ENCODE results near the gene TGFBR3.

The TGFBR3 gene

GRCh38 chr1:91811363-91812025 lies 74.5 kb downstream of the TGFBR3 start:
- H3K36me3 ChIP-seq (ENCODE audit: insufficient read depth), result no peaks in the 10 kb centered on the region
- H3K79me2 ChIP-seq (ENCODE audit: insufficient read depth, low read depth), result no peaks in the 10 kb centered on the region
- no peak overlapping the region for H3K4me3 ChIP-seq (IDR thresholded peaks at IDR 0.05; ENCODE audit: insufficient read depth, low read depth, low read length)
- no peak overlapping the region for H3K27ac ChIP-seq
- no peak overlapping the region for H2AFZ ChIP-seq (ENCODE audit: low read depth)
- no peak overlapping the region for H3K9ac ChIP-seq
- H3K4me2 ChIP-seq, result no peak overlapping the region
- peaks cover 19% of the 10 kb centered on the region for H3K4me1 ChIP-seq (ENCODE audit: low read depth, poor library complexity, severe bottlenecking)
- no peaks in the 10 kb centered on the region for H3K27me3 ChIP-seq (ENCODE audit: insufficient read depth, low read depth)
- H4K20me1 ChIP-seq (ENCODE audit: insufficient read depth), result no peaks in the 10 kb centered on the region
- TF ChIP-seq CTCF (conservative IDR thresholded peaks at IDR 0.05; ENCODE audit: low read depth, low read length), result no peak

- H3K4me2 ChIP-seq, result peak overlapping the region; percentile 38
- H2AFZ ChIP-seq (ENCODE audit: low read depth), result no peak overlapping the region
- no peak for TF ChIP-seq CTCF (conservative IDR thresholded peaks at IDR 0.05; ENCODE audit: low read depth, low read length)
- H3K27me3 ChIP-seq (ENCODE audit: insufficient read depth, low read depth), result no peaks in the 10 kb centered on the region
- H3K36me3 ChIP-seq (ENCODE audit: insufficient read depth), result no peaks in the 10 kb centered on the region
- no peak overlapping the region for H3K9ac ChIP-seq
- H4K20me1 ChIP-seq (ENCODE audit: insufficient read depth), result no peaks in the 10 kb centered on the region
- H3K27ac ChIP-seq, result no peak overlapping the region
- H3K79me2 ChIP-seq (ENCODE audit: insufficient read depth, low read depth), result no peaks in the 10 kb centered on the region
- H3K4me1 ChIP-seq (ENCODE audit: low read depth, poor library complexity, severe bottlenecking), result peaks cover 37% of the 10 kb centered on the region
- no peak overlapping the region for H3K4me3 ChIP-seq (IDR thresholded peaks at IDR 0.05; ENCODE audit: insufficient read depth, low read depth, low read length)
These were observed 76.6 kb downstream of the TGFBR3 start for GRCh38 chr1:91809317-91809716.

- Histone ChIP-seq H3K9ac (no peak overlapping the region), H3K4me3 (IDR thresholded peaks at IDR 0.05; ENCODE audit: insufficient read depth, low read depth, low read length) (no peak overlapping the region), H4K20me1 (ENCODE audit: insufficient read depth) (no peaks in the 10 kb centered on the region), H3K27ac (no peak overlapping the region), H3K4me2 (no peak overlapping the region), H3K27me3 (ENCODE audit: insufficient read depth, low read depth) (no peaks in the 10 kb centered on the region), H3K36me3 (ENCODE audit: insufficient read depth) (no peaks in the 10 kb centered on the region), H3K4me1 (ENCODE audit: low read depth, poor library complexity, severe bottlenecking) (peaks cover 47% of the 10 kb centered on the region), H2AFZ (ENCODE audit: low read depth) (no peak overlapping the region), H3K79me2 (ENCODE audit: insufficient read depth, low read depth) (no peaks in the 10 kb centered on the region)
- no peak for TF ChIP-seq CTCF (conservative IDR thresholded peaks at IDR 0.05; ENCODE audit: low read depth, low read length)
These were observed 77.9 kb downstream of the TGFBR3 start for GRCh38 chr1:91807921-91808620.

GRCh38 chr1:91806769-91807700 lies 78.9 kb downstream of the TGFBR3 start:
- H3K4me2 ChIP-seq, result no peak overlapping the region
- peaks cover 51% of the 10 kb centered on the region for H3K4me1 ChIP-seq (ENCODE audit: low read depth, poor library complexity, severe bottlenecking)
- H3K9ac ChIP-seq, result no peak overlapping the region
- H3K27ac ChIP-seq, result no peak overlapping the region
- no peaks in the 10 kb centered on the region for H3K79me2 ChIP-seq (ENCODE audit: insufficient read depth, low read depth)
- no peaks in the 10 kb centered on the region for H3K36me3 ChIP-seq (ENCODE audit: insufficient read depth)
- no peaks in the 10 kb centered on the region for H4K20me1 ChIP-seq (ENCODE audit: insufficient read depth)
- no peak overlapping the region for H2AFZ ChIP-seq (ENCODE audit: low read depth)
- TF ChIP-seq CTCF (conservative IDR thresholded peaks at IDR 0.05; ENCODE audit: low read depth, low read length), result no peak
- no peaks in the 10 kb centered on the region for H3K27me3 ChIP-seq (ENCODE audit: insufficient read depth, low read depth)
- no peak overlapping the region for H3K4me3 ChIP-seq (IDR thresholded peaks at IDR 0.05; ENCODE audit: insufficient read depth, low read depth, low read length)
